HEK293 (cell line): Measurements from ENCODE around the gene AGTPBP1.

ENCODE experiments used
- GLIS2 ChIP-seq: fragments of 450-650 bp; formaldehyde crosslinking; IDR thresholded peaks from 2 replicates; pipeline ENCODE4 v1.5.1; 2016; ENCODE audit warnings: missing biosample characterization, missing genetic modification characterization
- INSM2 ChIP-seq: fragments of 450-650 bp; formaldehyde crosslinking; IDR thresholded peaks from 2 replicates; pipeline ENCODE4 v1.5.1; 2016; ENCODE audit warnings: missing biosample characterization, missing genetic modification characterization
- OSR2 ChIP-seq: fragments of 450-650 bp; formaldehyde crosslinking; IDR thresholded peaks from 2 replicates; pipeline ENCODE4 v1.5.1; 2016; ENCODE audit warnings: missing biosample characterization, missing genetic modification characterization
- PRDM6 ChIP-seq: fragments of 450-650 bp; formaldehyde crosslinking; IDR thresholded peaks from 2 replicates; pipeline ENCODE4 v1.5.1; 2017; ENCODE audit warnings: missing biosample characterization, missing genetic modification characterization
- SETDB1 ChIP-seq: IDR thresholded peaks from one replicate; pipeline ENCODE4 v1.6.1; 2017; ENCODE audit warnings: mild to moderate bottlenecking, low read length, moderate library complexity, mixed read lengths; ENCODE audit not compliant: insufficient read length
- ZBTB11 ChIP-seq: fragments of 450-650 bp; formaldehyde crosslinking; conservative IDR thresholded peaks from 2 replicates; pipeline ENCODE4 v1.5.1; 2016; ENCODE audit warnings: low read depth, missing biosample characterization, missing genetic modification characterization
- ZFP41 ChIP-seq: fragments of 450-650 bp; formaldehyde crosslinking; IDR thresholded peaks from 2 replicates; pipeline ENCODE4 v1.5.1; 2016; ENCODE audit warnings: missing biosample characterization, missing genetic modification characterization, borderline replicate concordance
- ZFP69B ChIP-seq: fragments of 450-650 bp; formaldehyde crosslinking; IDR thresholded peaks from 2 replicates; pipeline ENCODE4 v1.5.1; 2016; ENCODE audit warnings: missing biosample characterization, missing genetic modification characterization
- ZNF10 ChIP-seq: fragments of 450-650 bp; formaldehyde crosslinking; IDR thresholded peaks from 2 replicates; pipeline ENCODE4 v1.5.1; 2017; ENCODE audit warnings: missing biosample characterization, missing genetic modification characterization
- ZNF169 ChIP-seq: fragments of 450-650 bp; formaldehyde crosslinking; IDR thresholded peaks from 2 replicates; pipeline ENCODE4 v1.5.1; 2016; ENCODE audit warnings: missing biosample characterization, missing genetic modification characterization
- ZNF18 ChIP-seq: fragments of 450-650 bp; formaldehyde crosslinking; IDR thresholded peaks from 2 replicates; pipeline ENCODE4 v1.5.1; 2016; ENCODE audit warnings: missing biosample characterization, missing genetic modification characterization
- ZNF239 ChIP-seq: fragments of 450-650 bp; formaldehyde crosslinking; IDR thresholded peaks from 2 replicates; pipeline ENCODE4 v1.5.1; 2016; ENCODE audit warnings: missing biosample characterization, missing genetic modification characterization
- ZNF280C ChIP-seq: fragments of 450-650 bp; formaldehyde crosslinking; IDR thresholded peaks from 2 replicates; pipeline ENCODE4 v1.5.1; 2016; ENCODE audit warnings: missing biosample characterization, missing genetic modification characterization
- ZNF311 ChIP-seq: fragments of 450-650 bp; formaldehyde crosslinking; IDR thresholded peaks from 2 replicates; pipeline ENCODE4 v1.5.1; 2017; ENCODE audit warnings: missing biosample characterization, missing genetic modification characterization, borderline replicate concordance
- ZNF324 ChIP-seq: fragments of 450-650 bp; formaldehyde crosslinking; IDR thresholded peaks from 2 replicates; pipeline ENCODE4 v1.5.1; 2016; ENCODE audit warnings: missing biosample characterization, missing genetic modification characterization
- ZNF37A ChIP-seq: fragments of 450-650 bp; IDR thresholded peaks from 2 replicates; pipeline ENCODE4 v1.5.1; 2018; ENCODE audit warnings: missing biosample characterization, missing genetic modification characterization
- ZNF488 ChIP-seq: fragments of 450-650 bp; formaldehyde crosslinking; IDR thresholded peaks from 2 replicates; pipeline ENCODE4 v1.5.1; 2016; ENCODE audit warnings: missing biosample characterization, missing genetic modification characterization
- ZNF529 ChIP-seq: fragments of 450-650 bp; formaldehyde crosslinking; IDR thresholded peaks from 2 replicates; pipeline ENCODE4 v1.5.1; 2017; ENCODE audit warnings: missing genetic modification characterization, missing biosample characterization; ENCODE audit not compliant: insufficient replicate concordance
- ZNF610 ChIP-seq: fragments of 450-650 bp; formaldehyde crosslinking; IDR thresholded peaks from 2 replicates; pipeline ENCODE4 v1.5.1; 2016; ENCODE audit warnings: missing biosample characterization, missing genetic modification characterization, borderline replicate concordance
- ZNF677 ChIP-seq: fragments of 450-650 bp; IDR thresholded peaks from 2 replicates; pipeline ENCODE4 v1.5.0; 2018; ENCODE audit warnings: missing biosample characterization, mild to moderate bottlenecking, missing genetic modification characterization, moderate library complexity
- ZNF692 ChIP-seq: fragments of 450-650 bp; formaldehyde crosslinking; IDR thresholded peaks from 2 replicates; pipeline ENCODE4 v1.5.1; 2016; ENCODE audit warnings: missing biosample characterization, missing genetic modification characterization
- ZNF776 ChIP-seq: fragments of 450-650 bp; formaldehyde crosslinking; IDR thresholded peaks from 2 replicates; pipeline ENCODE4 v1.5.0; 2017; ENCODE audit warnings: missing biosample characterization, missing genetic modification characterization, borderline replicate concordance
- ZSCAN4 ChIP-seq: fragments of 450-650 bp; formaldehyde crosslinking; IDR thresholded peaks from 2 replicates; pipeline ENCODE4 v1.5.1; 2017; ENCODE audit warnings: missing biosample characterization, missing genetic modification characterization

The AGTPBP1 gene

GRCh38 chr9:85743275-85744128, 1.7 kb upstream of the AGTPBP1 start (continued):
- no peak; the same call in 1 of the 2 replicates for TF ChIP-seq ZBTB11 (tag by site-specific recombination)
- TF ChIP-seq PRDM6 (tag by site-specific recombination), result peak; percentile 99
- peak; percentile 86 for TF ChIP-seq ZFP69B (tag by site-specific recombination)
- peak; percentile 100 for TF ChIP-seq OSR2 (tag by site-specific recombination)
- TF ChIP-seq ZFP41, result no peak
- TF ChIP-seq GLIS2 (tag by site-specific recombination), result peak; percentile 72
- 0 out of 2 replicates have a peak, but pooled peaks have one; percentile 66 for TF ChIP-seq ZNF37A (tag by site-specific recombination)
- TF ChIP-seq ZNF776 (tag by site-specific recombination), result no peak
- peak; percentile 94 for TF ChIP-seq ZNF18
- TF ChIP-seq ZNF529 (tag by site-specific recombination), result no peak
- TF ChIP-seq SETDB1, result no peak
- TF ChIP-seq ZSCAN4 (tag by site-specific recombination), result peak; percentile 87
- TF ChIP-seq ZNF239 (tag by site-specific recombination), result peak; percentile 88
- TF ChIP-seq ZNF280C, result no peak
- TF ChIP-seq ZNF324 (tag by site-specific recombination), result peak; percentile 98
- no peak for TF ChIP-seq ZNF169 (tag by site-specific recombination)
- peak; percentile 90 for TF ChIP-seq ZNF692 (tag by site-specific recombination)
- TF ChIP-seq ZNF610 (tag by site-specific recombination), result no peak
- TF ChIP-seq ZNF311 (tag by site-specific recombination), result no peak
- TF ChIP-seq ZNF10 (tag by site-specific recombination), result peak; percentile 91
- peak; percentile 100 for TF ChIP-seq INSM2 (tag by site-specific recombination)
- peak; percentile 99 for TF ChIP-seq ZNF488 (tag by site-specific recombination)
- TF ChIP-seq ZNF677, result no peak
